AG10803 (cell line): ENCODE results near the gene GTF2F2.
A peak's percentile ranks its signal among the peaks of the same experiment; 100 is the strongest.

Experiments
- DNase-seq: peaks from one replicate; pipeline ENCODE4 v3.0.0; 2010; ENCODE audit warnings: low read depth
- H3K4me3 ChIP-seq: 2 replicates; pipeline ENCODE4 v1.5.1; 2011; ENCODE audit warnings: mild to moderate bottlenecking, low read length, control low read depth
- CTCF ChIP-seq: conservative IDR thresholded peaks from 2 replicates; pipeline ENCODE4 v1.5.1; 2011; ENCODE audit warnings: mild to moderate bottlenecking, low read length, control low read depth, inconsistent platforms

Gene GTF2F2

GRCh38 chr13:45195421-45195820 is 75.1 kb downstream of the GTF2F2 start:
- no peak overlapping the region for H3K4me3 ChIP-seq
- TF ChIP-seq CTCF: no peak
- no peak for DNase-seq

- DNase-seq: no peak
- H3K4me3 ChIP-seq: no peak overlapping the region
- TF ChIP-seq CTCF: no peak
These were observed 75.8 kb downstream of the GTF2F2 start for GRCh38 chr13:45196096-45196495.

GRCh38 chr13:45196622-45197021 is 76.3 kb downstream of the GTF2F2 start:
- DNase-seq: peak; percentile 36
- no peak overlapping the region for H3K4me3 ChIP-seq
- no peak for TF ChIP-seq CTCF

- no peak overlapping the region for H3K4me3 ChIP-seq
- TF ChIP-seq CTCF: no peak
- no peak for DNase-seq
These were observed 77.7 kb downstream of the GTF2F2 start for GRCh38 chr13:45198041-45198440.

GRCh38 chr13:45198924-45199323 is 78.6 kb downstream of the GTF2F2 start:
- H3K4me3 ChIP-seq: no peak overlapping the region
- DNase-seq: peak; percentile 16
- TF ChIP-seq CTCF: no peak

- TF ChIP-seq CTCF: no peak
- no peak overlapping the region for H3K4me3 ChIP-seq
- DNase-seq: peak; percentile 23
These were observed 79.4 kb downstream of the GTF2F2 start for GRCh38 chr13:45199711-45200110.

GRCh38 chr13:45200701-45201232 is 80.5 kb downstream of the GTF2F2 start, which contains the start of gene KCTD4:
KCTD4 (minus strand) TSS chr13:45201045; CDS start chr13:45194567, 6,478 bp downstream.
- peak; percentile 66 for DNase-seq
- peak within 1 kb of the TSS; percentile 1; the same call in 1 of the 2 replicates for H3K4me3 ChIP-seq
- no peak for TF ChIP-seq CTCF
